ENCODE data around the gene GALNT2. TPM values are rescaled to one million over a fixed set of nuclear protein-coding genes. Genes with fewer than 3 reads are reported as not detected.

The GALNT2 gene
- polyA plus RNA-seq, 1 of the 3 experiments (the other 2 are of a cell fraction) = 118 TPM

DNA sequence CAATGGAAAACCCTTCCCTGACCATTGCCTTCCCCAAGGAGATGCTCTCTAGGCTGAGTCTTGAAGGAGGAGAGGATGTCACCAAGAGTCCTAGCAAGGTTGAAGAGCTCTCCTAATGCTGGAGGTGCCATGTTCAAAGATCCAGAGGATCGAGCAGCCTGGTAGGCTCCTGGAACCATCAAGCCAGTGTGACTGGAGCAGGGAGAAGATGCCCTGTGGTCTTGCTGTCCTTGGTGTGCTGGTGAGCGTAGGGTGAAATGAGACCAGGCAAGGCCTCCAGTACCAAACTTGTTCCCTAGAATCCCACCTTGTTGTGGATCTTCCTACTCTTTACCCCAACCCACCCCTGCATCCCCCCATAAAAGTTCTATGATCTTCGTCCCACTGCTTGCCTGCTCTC, 46.6 kb upstream of the GALNT2 start (continued):
- TF ChIP-seq, protein P1, sequence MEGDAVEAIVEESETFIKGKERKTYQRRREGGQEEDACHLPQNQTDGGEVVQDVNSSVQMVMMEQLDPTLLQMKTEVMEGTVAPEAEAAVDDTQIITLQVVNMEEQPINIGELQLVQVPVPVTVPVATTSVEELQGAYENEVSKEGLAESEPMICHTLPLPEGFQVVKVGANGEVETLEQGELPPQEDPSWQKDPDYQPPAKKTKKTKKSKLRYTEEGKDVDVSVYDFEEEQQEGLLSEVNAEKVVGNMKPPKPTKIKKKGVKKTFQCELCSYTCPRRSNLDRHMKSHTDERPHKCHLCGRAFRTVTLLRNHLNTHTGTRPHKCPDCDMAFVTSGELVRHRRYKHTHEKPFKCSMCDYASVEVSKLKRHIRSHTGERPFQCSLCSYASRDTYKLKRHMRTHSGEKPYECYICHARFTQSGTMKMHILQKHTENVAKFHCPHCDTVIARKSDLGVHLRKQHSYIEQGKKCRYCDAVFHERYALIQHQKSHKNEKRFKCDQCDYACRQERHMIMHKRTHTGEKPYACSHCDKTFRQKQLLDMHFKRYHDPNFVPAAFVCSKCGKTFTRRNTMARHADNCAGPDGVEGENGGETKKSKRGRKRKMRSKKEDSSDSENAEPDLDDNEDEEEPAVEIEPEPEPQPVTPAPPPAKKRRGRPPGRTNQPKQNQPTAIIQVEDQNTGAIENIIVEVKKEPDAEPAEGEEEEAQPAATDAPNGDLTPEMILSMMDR (IDR thresholded peaks at IDR 0.05) = no peak

DNA sequence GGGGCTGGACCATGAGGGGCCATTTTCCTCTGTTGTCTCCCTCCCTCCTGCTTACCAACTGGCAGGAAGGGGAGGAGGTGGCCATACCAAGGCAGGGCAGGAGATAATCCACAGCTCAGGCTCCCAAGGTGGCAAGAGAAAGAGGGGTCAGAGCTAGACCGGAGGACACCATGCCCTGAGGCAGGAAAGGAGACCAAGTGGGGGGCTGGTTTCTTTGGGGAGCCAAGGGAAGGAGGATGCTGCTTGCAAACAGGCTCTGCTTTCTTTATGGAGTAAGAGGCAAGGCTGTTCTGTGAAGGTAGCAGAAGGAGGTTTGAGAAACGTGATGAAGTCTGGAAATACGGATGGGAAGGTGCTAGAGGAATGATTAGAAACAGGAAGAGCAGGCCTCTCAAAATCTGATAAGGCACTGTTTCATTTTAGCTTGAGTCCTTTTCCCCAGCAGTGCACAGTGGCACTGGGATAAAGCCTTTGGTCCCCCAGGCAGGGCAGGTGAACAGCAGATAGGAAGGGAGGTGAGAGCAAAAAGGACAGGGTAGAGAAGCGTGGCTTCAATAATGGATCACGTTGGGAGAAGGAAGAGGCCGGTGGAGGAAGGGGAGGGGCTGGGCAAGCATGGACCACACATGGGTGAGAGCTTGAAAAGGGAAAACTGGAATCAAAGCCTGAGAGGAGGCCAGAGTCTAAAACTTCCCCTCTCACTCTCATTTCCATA, 44.2 kb upstream of the GALNT2 start:
- H3K27me3 ChIP-seq (ENCODE audit: insufficient read depth) = no peaks in the 10 kb centered on the region
- DNase-seq = no peak
- no peak for TF ChIP-seq RFX5 (IDR thresholded peaks at IDR 0.05; ENCODE audit: low read length)
- no peak for TF ChIP-seq FOXJ3 (CRISPR knock-in tag; IDR thresholded peaks at IDR 0.05)
- no peaks in the 10 kb centered on the region for H3F3A ChIP-seq (replicated peaks; ENCODE audit: insufficient read depth)
- H3K79me2 ChIP-seq (ENCODE audit: insufficient read depth) = no peaks in the 10 kb centered on the region
- H3K4me2 ChIP-seq = no peak overlapping the region
- no peak overlapping the region for H3K4me3 ChIP-seq (ENCODE audit: low read depth in 2 of 2, low read length in 1 of 2)
- ChIA-PET POLR2A (no interaction called here), CTCF (no interaction called here)
- no peaks in the 10 kb centered on the region for H3K9me2 ChIP-seq
- no peak overlapping the region for H2AFZ ChIP-seq (ENCODE audit: low read depth)
- no peaks in the 10 kb centered on the region for H3K9me3 ChIP-seq
- no peak overlapping the region for H3K27ac ChIP-seq (ENCODE audit: low read depth in 2 of 2, low read length in 1 of 2)
- H3K9ac ChIP-seq = no peak overlapping the region
- no peaks in the 10 kb centered on the region for H4K20me1 ChIP-seq (ENCODE audit: insufficient read depth)
- WGBS (ENCODE audit: low lambda C conversion rate) = 38% methylated on average over 6 of the region's 6 CpGs
- H3K4me1 ChIP-seq (ENCODE audit: control insufficient read depth in 1 of 2, insufficient read depth in 2 of 2, low read depth in 1 of 2, low read length in 1 of 2) = no peaks in the 10 kb centered on the region; a peak in 1 of 4 replicates
- H3K36me3 ChIP-seq (replicated peaks in 1 of 2; ENCODE audit: control insufficient read depth in 1 of 2, insufficient read depth in 2 of 2, low read length in 1 of 2) = no peaks in the 10 kb centered on the region

DNA sequence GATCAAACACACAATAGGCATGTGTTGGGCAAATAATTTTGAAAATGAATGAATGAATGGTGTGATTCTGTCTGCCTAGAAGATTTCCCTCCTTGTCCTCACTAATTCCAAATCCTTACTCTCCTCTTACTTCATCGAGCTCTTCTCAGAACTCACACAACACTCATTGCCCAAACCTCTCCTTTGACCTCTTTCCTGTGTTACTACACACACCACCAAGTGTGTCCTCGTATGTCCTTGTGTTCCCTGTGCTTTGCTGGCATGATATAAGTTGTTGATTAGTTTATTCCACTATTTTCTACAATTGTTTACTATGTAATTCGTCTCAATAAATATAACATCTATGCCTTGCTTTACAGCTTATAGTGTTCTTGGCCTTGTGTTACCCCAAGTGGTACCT, 41.4 kb upstream of the GALNT2 start:
- Histone ChIP-seq H3K9ac (no peak overlapping the region), H3K36me3 (replicated peaks in 1 of 2; ENCODE audit: control insufficient read depth in 1 of 2, insufficient read depth in 2 of 2, low read length in 1 of 2) (no peaks in the 10 kb centered on the region), H3K9me3 (no peaks in the 10 kb centered on the region), H3K79me2 (ENCODE audit: insufficient read depth) (no peaks in the 10 kb centered on the region), H3K27ac (ENCODE audit: low read depth in 2 of 2, low read length in 1 of 2) (no peak overlapping the region), H3K27me3 (ENCODE audit: insufficient read depth) (no peaks in the 10 kb centered on the region), H3K4me2 (no peak overlapping the region), H3K4me1 (ENCODE audit: control insufficient read depth in 1 of 2, insufficient read depth in 2 of 2, low read depth in 1 of 2, low read length in 1 of 2) (no peaks in the 10 kb centered on the region; a peak in 1 of 4 replicates), H3K4me3 (ENCODE audit: low read depth in 2 of 2, low read length in 1 of 2) (no peak overlapping the region), H4K20me1 (ENCODE audit: insufficient read depth) (no peaks in the 10 kb centered on the region), H3K9me2 (no peaks in the 10 kb centered on the region), H3F3A (replicated peaks; ENCODE audit: insufficient read depth) (no peaks in the 10 kb centered on the region), H2AFZ (ENCODE audit: low read depth) (no peak overlapping the region)
- TF ChIP-seq YY1 (IDR thresholded peaks at IDR 0.05; ENCODE audit: low read depth) (no peak), POLR2AphosphoS5 (IDR thresholded peaks at IDR 0.05; ENCODE audit: low read depth, low read length) (no peak), CHD2 (IDR thresholded peaks at IDR 0.05; ENCODE audit: low read length, partially characterized antibody) (no peak), RCOR1 (IDR thresholded peaks at IDR 0.05; ENCODE audit: low read length) (no peak), FOXM1 (IDR thresholded peaks at IDR 0.05; ENCODE audit: low read depth) (no peak), NRF1 (IDR thresholded peaks at IDR 0.05; ENCODE audit: low read depth, low read length) (no peak), EP300 (IDR thresholded peaks at IDR 0.05; ENCODE audit: borderline replicate concordance in 1 of 2, low read depth in 1 of 2, low read length in 1 of 2) (no peak), FOXJ3 (CRISPR knock-in tag; IDR thresholded peaks at IDR 0.05) (no peak), SMC3 (IDR thresholded peaks at IDR 0.05; ENCODE audit: low read depth, low read length) (no peak)
- TF ChIP-seq, protein P2, sequence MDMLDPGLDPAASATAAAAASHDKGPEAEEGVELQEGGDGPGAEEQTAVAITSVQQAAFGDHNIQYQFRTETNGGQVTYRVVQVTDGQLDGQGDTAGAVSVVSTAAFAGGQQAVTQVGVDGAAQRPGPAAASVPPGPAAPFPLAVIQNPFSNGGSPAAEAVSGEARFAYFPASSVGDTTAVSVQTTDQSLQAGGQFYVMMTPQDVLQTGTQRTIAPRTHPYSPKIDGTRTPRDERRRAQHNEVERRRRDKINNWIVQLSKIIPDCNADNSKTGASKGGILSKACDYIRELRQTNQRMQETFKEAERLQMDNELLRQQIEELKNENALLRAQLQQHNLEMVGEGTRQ (IDR thresholded peaks at IDR 0.05; ENCODE audit: borderline replicate concordance, low read depth, low read length) = no peak
- TF ChIP-seq, protein P3, sequence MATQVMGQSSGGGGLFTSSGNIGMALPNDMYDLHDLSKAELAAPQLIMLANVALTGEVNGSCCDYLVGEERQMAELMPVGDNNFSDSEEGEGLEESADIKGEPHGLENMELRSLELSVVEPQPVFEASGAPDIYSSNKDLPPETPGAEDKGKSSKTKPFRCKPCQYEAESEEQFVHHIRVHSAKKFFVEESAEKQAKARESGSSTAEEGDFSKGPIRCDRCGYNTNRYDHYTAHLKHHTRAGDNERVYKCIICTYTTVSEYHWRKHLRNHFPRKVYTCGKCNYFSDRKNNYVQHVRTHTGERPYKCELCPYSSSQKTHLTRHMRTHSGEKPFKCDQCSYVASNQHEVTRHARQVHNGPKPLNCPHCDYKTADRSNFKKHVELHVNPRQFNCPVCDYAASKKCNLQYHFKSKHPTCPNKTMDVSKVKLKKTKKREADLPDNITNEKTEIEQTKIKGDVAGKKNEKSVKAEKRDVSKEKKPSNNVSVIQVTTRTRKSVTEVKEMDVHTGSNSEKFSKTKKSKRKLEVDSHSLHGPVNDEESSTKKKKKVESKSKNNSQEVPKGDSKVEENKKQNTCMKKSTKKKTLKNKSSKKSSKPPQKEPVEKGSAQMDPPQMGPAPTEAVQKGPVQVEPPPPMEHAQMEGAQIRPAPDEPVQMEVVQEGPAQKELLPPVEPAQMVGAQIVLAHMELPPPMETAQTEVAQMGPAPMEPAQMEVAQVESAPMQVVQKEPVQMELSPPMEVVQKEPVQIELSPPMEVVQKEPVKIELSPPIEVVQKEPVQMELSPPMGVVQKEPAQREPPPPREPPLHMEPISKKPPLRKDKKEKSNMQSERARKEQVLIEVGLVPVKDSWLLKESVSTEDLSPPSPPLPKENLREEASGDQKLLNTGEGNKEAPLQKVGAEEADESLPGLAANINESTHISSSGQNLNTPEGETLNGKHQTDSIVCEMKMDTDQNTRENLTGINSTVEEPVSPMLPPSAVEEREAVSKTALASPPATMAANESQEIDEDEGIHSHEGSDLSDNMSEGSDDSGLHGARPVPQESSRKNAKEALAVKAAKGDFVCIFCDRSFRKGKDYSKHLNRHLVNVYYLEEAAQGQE (IDR thresholded peaks at IDR 0.05; ENCODE audit: low read depth, low read length) = no peak
- TF ChIP-seq, protein P4, sequence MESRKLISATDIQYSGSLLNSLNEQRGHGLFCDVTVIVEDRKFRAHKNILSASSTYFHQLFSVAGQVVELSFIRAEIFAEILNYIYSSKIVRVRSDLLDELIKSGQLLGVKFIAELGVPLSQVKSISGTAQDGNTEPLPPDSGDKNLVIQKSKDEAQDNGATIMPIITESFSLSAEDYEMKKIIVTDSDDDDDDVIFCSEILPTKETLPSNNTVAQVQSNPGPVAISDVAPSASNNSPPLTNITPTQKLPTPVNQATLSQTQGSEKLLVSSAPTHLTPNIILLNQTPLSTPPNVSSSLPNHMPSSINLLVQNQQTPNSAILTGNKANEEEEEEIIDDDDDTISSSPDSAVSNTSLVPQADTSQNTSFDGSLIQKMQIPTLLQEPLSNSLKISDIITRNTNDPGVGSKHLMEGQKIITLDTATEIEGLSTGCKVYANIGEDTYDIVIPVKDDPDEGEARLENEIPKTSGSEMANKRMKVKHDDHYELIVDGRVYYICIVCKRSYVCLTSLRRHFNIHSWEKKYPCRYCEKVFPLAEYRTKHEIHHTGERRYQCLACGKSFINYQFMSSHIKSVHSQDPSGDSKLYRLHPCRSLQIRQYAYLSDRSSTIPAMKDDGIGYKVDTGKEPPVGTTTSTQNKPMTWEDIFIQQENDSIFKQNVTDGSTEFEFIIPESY (IDR thresholded peaks at IDR 0.05; ENCODE audit: borderline replicate concordance, low read depth) = no peak
- TF ChIP-seq, protein P5, sequence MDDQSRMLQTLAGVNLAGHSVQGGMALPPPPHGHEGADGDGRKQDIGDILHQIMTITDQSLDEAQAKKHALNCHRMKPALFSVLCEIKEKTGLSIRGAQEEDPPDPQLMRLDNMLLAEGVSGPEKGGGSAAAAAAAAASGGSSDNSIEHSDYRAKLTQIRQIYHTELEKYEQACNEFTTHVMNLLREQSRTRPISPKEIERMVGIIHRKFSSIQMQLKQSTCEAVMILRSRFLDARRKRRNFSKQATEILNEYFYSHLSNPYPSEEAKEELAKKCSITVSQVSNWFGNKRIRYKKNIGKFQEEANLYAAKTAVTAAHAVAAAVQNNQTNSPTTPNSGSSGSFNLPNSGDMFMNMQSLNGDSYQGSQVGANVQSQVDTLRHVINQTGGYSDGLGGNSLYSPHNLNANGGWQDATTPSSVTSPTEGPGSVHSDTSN (IDR thresholded peaks at IDR 0.05) = no peak
- 6% methylated on average over 3 of the region's 3 CpGs for WGBS (ENCODE audit: low lambda C conversion rate)
- ChIA-PET POLR2A (no interaction called here), CTCF (no interaction called here)
- no peak for DNase-seq
